HepG2 (cell line): ENCODE measurements around the gene MTF1. TPM values are rescaled to one million over a fixed set of nuclear protein-coding genes. Genes with fewer than 3 reads are reported as not detected.

ENCODE experiments used
- ATRX ChIP-seq: sonication (generic); formaldehyde crosslinking; IDR thresholded peaks from 2 replicates; pipeline ENCODE4 v1.4.0; 2020; ENCODE audit warnings: missing genetic modification reagents, borderline replicate concordance
- BCL6 ChIP-seq: IDR thresholded peaks from 2 replicates; pipeline ENCODE4 v1.6.1; 2016; ENCODE audit warnings: missing genetic modification reagents, missing compliant biosample characterization
- CBX1 ChIP-seq: IDR thresholded peaks from one replicate; pipeline ENCODE4 v1.6.1; 2016; ENCODE audit warnings: antibody characterized with exemption, low read depth
- CENPT ChIP-seq: sonication (generic); formaldehyde crosslinking; IDR thresholded peaks from 2 replicates; pipeline ENCODE4 v1.8.0; 2022; ENCODE audit warnings: low read depth, mild to moderate bottlenecking, moderate library complexity, missing genetic modification reagents
- FOXA1 ChIP-seq, 2 experiments: fragments of 450-650 bp in 1 of 2; sonication (generic) in 1 of 2; formaldehyde crosslinking in 1 of 2; IDR thresholded peaks; 2 replicates each; pipeline versions ENCODE4 v1.4.0 to v1.6.1; 2016 to 2020; ENCODE audit warnings: missing genetic modification reagents in 1 of 2
- FOXK1 ChIP-seq: sonication (generic); formaldehyde crosslinking; IDR thresholded peaks from 2 replicates; pipeline ENCODE4 v1.4.0; 2020; ENCODE audit warnings: low read depth, missing genetic modification reagents, borderline replicate concordance
- GABPA ChIP-seq, 2 experiments: IDR thresholded peaks; 2 replicates each; pipeline ENCODE4 v1.6.1; 2011 to 2016; ENCODE audit warnings: low read depth in 2 of 2, low read length in 1 of 2, missing biosample characterization in 1 of 2, missing genetic modification characterization in 1 of 2
- GPBP1L1 ChIP-seq: sonication (generic); formaldehyde crosslinking; IDR thresholded peaks from 2 replicates; pipeline ENCODE4 v1.5.0; 2020; ENCODE audit warnings: mild to moderate bottlenecking, missing genetic modification reagents
- HNF4A ChIP-seq: sonication (generic); formaldehyde crosslinking; IDR thresholded peaks from 2 replicates; pipeline ENCODE4 v1.4.0; 2020; ENCODE audit warnings: missing genetic modification reagents
- KDM5A ChIP-seq: fragments of 200-600 bp; sonication (generic); IDR thresholded peaks from 2 replicates; pipeline ENCODE4 v1.7.0; 2018; ENCODE audit warnings: antibody characterized with exemption, mild to moderate bottlenecking, low read length, borderline replicate concordance
- MTF2 ChIP-seq: sonication (generic); formaldehyde crosslinking; IDR thresholded peaks from 2 replicates; pipeline ENCODE4 v1.5.0; 2020; ENCODE audit warnings: missing genetic modification reagents, borderline replicate concordance
- NFYC ChIP-seq: IDR thresholded peaks from 2 replicates; pipeline ENCODE4 v1.6.1; 2016; ENCODE audit warnings: missing genetic modification reagents, missing compliant biosample characterization
- SOX6 ChIP-seq, 2 experiments: fragments of 450-650 bp in 1 of 2; sonication (generic) in 1 of 2; formaldehyde crosslinking in 1 of 2; IDR thresholded peaks; 2 replicates each; pipeline versions ENCODE4 v1.4.0 to v1.6.1; 2017 to 2020; ENCODE audit warnings: antibody characterized with exemption in 1 of 2, mild to moderate bottlenecking in 1 of 2, missing genetic modification reagents in 1 of 2
- SRF ChIP-seq: IDR thresholded peaks from 2 replicates; pipeline ENCODE4 v1.6.1; 2011; ENCODE audit warnings: mild to moderate bottlenecking, low read depth, low read length, moderate library complexity
- TGIF2 ChIP-seq: IDR thresholded peaks from 2 replicates; pipeline ENCODE4 v1.6.1; 2016; ENCODE audit warnings: control low read depth, missing compliant biosample characterization
- TOPORS ChIP-seq: sonication (generic); formaldehyde crosslinking; IDR thresholded peaks from 2 replicates; pipeline ENCODE4 v1.8.0; 2023; ENCODE audit warnings: mild to moderate bottlenecking, missing genetic modification reagents
- TP53 ChIP-seq: sonication (generic); formaldehyde crosslinking; conservative IDR thresholded peaks from 2 replicates; pipeline ENCODE4 v1.4.0; 2020; ENCODE audit warnings: missing genetic modification reagents
- ZBTB46 ChIP-seq: sonication (generic); formaldehyde crosslinking; IDR thresholded peaks from 2 replicates; pipeline ENCODE4 v1.4.0; 2020; ENCODE audit warnings: mild to moderate bottlenecking, missing genetic modification reagents, borderline replicate concordance
- ZNF451 ChIP-seq: sonication (generic); formaldehyde crosslinking; IDR thresholded peaks from 2 replicates; pipeline ENCODE4 v1.5.0; 2020; ENCODE audit warnings: mild to moderate bottlenecking, missing genetic modification reagents
- ZNF562 ChIP-seq: sonication (generic); formaldehyde crosslinking; IDR thresholded peaks from 2 replicates; pipeline ENCODE4 v1.8.0; 2022; ENCODE audit warnings: missing genetic modification reagents, borderline replicate concordance
- ZNF564 ChIP-seq: sonication (generic); formaldehyde crosslinking; IDR thresholded peaks from 2 replicates; pipeline ENCODE4 v1.8.1; 2023; ENCODE audit warnings: mild to moderate bottlenecking, missing genetic modification reagents
- ZNF569 ChIP-seq: sonication (generic); formaldehyde crosslinking; IDR thresholded peaks from 2 replicates; pipeline ENCODE4 v1.5.0; 2020; ENCODE audit warnings: mild to moderate bottlenecking, missing genetic modification reagents, moderate library complexity, borderline replicate concordance
- ZNF574 ChIP-seq: sonication (generic); formaldehyde crosslinking; IDR thresholded peaks from 2 replicates; pipeline ENCODE4 v1.4.0; 2020; ENCODE audit warnings: missing genetic modification reagents
- ZNF709 ChIP-seq: sonication (generic); formaldehyde crosslinking; IDR thresholded peaks from 2 replicates; pipeline ENCODE4 v1.5.0; 2020; ENCODE audit warnings: mild to moderate bottlenecking, missing genetic modification reagents
- ZNF83 ChIP-seq: sonication (generic); formaldehyde crosslinking; IDR thresholded peaks from 2 replicates; pipeline ENCODE4 v1.4.0; 2020; ENCODE audit warnings: missing genetic modification reagents, mild to moderate bottlenecking, borderline replicate concordance
- ZSCAN30 ChIP-seq: sonication (generic); formaldehyde crosslinking; IDR thresholded peaks from 2 replicates; pipeline ENCODE4 v1.5.0; 2020; ENCODE audit warnings: mild to moderate bottlenecking, missing genetic modification reagents
- polyA plus RNA-seq, 8 experiments: library from polyadenylated mRNA; depleted of rRNA in 3 of 8; stranded (reverse) in 7 of 8; unstranded in 1 of 8; fragments of >200 nt; fragmentation: Illumina TruSeq in 4 of 8; extraction: Trizol in 4 of 8; gene quantifications; 2 replicates each; pipeline versions ENCODE4 v1.2.1 to v1.2.3, GENCODE V29; 2011 to 2016; ENCODE audit warnings: low read depth in 4 of 8, missing spikeins in 1 of 8, mixed read lengths in 1 of 8; ENCODE audit not compliant: insufficient read depth in 1 of 8
- total RNA-seq, 5 experiments: library from RNA; depleted of rRNA; stranded (reverse); fragments of >200 nt; fragmentation: Illumina TruSeq; extraction: Trizol; gene quantifications; 2 replicates each; pipeline ENCODE4 v1.2.3, GENCODE V29; 2016; ENCODE audit warnings: low read depth in 1 of 5

The MTF1 gene
- total and polyA plus RNA-seq, 2 of the 13 experiments (the other 11 are each of a cell fraction or from before 2014, with no cell fraction given), result 2.4 to 3.3 TPM

GRCh38 chr1:37858931-37859506, 373 bp downstream of the MTF1 start (continued):
- TF ChIP-seq ZNF709 (CRISPR knock-in tag) (peak; percentile 2; the same call in 1 of the 2 replicates), ZNF562 (CRISPR knock-in tag) (no peak), MTF2 (CRISPR knock-in tag) (peak; percentile 28; the same call in 1 of the 2 replicates), TOPORS (CRISPR knock-in tag) (no peak), CENPT (no peak), ZNF569 (no peak), ATRX (no peak), ZNF451 (CRISPR knock-in tag) (no peak), SOX6 (IDR thresholded peaks at IDR 0.05) (no peak), SOX6 (CRISPR knock-in tag; IDR thresholded peaks at IDR 0.05) (no peak), GPBP1L1 (CRISPR knock-in tag) (no peak), BCL6 (CRISPR knock-in tag) (no peak), ZNF564 (no peak), FOXA1 (IDR thresholded peaks at IDR 0.05) (no peak), FOXA1 (CRISPR knock-in tag; IDR thresholded peaks at IDR 0.05) (no peak), ZNF574 (CRISPR knock-in tag) (no peak), TGIF2 (no peak), TP53 (CRISPR knock-in tag) (no peak), ZSCAN30 (CRISPR knock-in tag) (no peak), SRF (no peak), ZNF83 (CRISPR knock-in tag) (0 out of 2 replicates have a peak, but pooled peaks have one; percentile 40), HNF4A (CRISPR knock-in tag) (no peak), KDM5A (peak; percentile 91), GABPA (IDR thresholded peaks at IDR 0.05; ENCODE audit: low read depth, low read length) (no peak), GABPA (CRISPR knock-in tag; IDR thresholded peaks at IDR 0.05; ENCODE audit: low read depth) (no peak), ZBTB46 (CRISPR knock-in tag) (0 out of 2 replicates have a peak, but pooled peaks have one; percentile 22), CBX1 (no peak), NFYC (CRISPR knock-in tag) (no peak), FOXK1 (CRISPR knock-in tag) (no peak)
